Panc1 (cell line): ENCODE measurements around the gene DTNB. TPM values are rescaled to one million over a fixed set of nuclear protein-coding genes. Genes with fewer than 3 reads are reported as not detected.

Source experiments
- ATAC-seq: fragments of 200-7000 bp; cut with Tn5 transposase; 2 replicates; pipeline ENCODE4 v1.9.1; 2020; ENCODE audit warnings: mild to moderate bottlenecking, moderate library complexity
- BruUV-seq: library from RNA; stranded (reverse); fragments of 400-500 nt; replicated peaks from 2 replicates; lab custom pipeline; 2021; lab: Mats Ljungman, UMichigan
- CTCF ChIA-PET: fragments of 300-600 bp; sonication (Branson Sonifier 250); formaldehyde crosslinking; loops from one replicate; lab custom pipeline; 2022; ENCODE audit warnings: antibody characterized with exemption; lab: Charles Lee
- POLR2A ChIA-PET: fragments of 300-600 bp; sonication (Branson Sonifier 250); formaldehyde crosslinking; loops from one replicate; lab custom pipeline; 2022; ENCODE audit warnings: antibody characterized with exemption; lab: Charles Lee
- DNase-seq: peaks from one replicate; pipeline ENCODE4 v3.0.0-alpha.2; 2010; ENCODE audit warnings: low read depth, low spot score
- H3K27ac ChIP-seq: 2 replicates; pipeline ENCODE4 v1.5.1; 2011; ENCODE audit warnings: mild to moderate bottlenecking, low read length, inconsistent platforms
- H3K27me3 ChIP-seq: fragments of 200-500 bp; sonication (Bioruptor generic); 2 replicates; pipeline ENCODE4 v1.6.0; 2014; ENCODE audit warnings: low read length, inconsistent platforms; ENCODE audit not compliant: control insufficient read depth, insufficient read depth
- H3K36me3 ChIP-seq: fragments of 200-500 bp; sonication (Bioruptor generic); 2 replicates; pipeline ENCODE4 v1.5.1; 2014; ENCODE audit warnings: inconsistent platforms, mild to moderate bottlenecking, low read length, moderate library complexity; ENCODE audit not compliant: control insufficient read depth, insufficient read depth
- H3K4me1 ChIP-seq: 2 replicates; pipeline ENCODE4 v1.5.1; 2011; ENCODE audit warnings: inconsistent platforms, mild to moderate bottlenecking, low read length, moderate library complexity; ENCODE audit not compliant: control insufficient read depth, insufficient read depth
- H3K4me3 ChIP-seq, 2 experiments: 2 replicates each; pipeline ENCODE4 v1.5.1; 2011 to 2012; ENCODE audit warnings: low read depth in 2 of 2, low read length in 2 of 2, mild to moderate bottlenecking in 2 of 2, inconsistent platforms in 1 of 2, moderate library complexity in 1 of 2
- H3K9me3 ChIP-seq: fragments of 200-500 bp; sonication (Bioruptor generic); 2 replicates; pipeline ENCODE4 v1.5.1; 2014; ENCODE audit warnings: low read depth, mild to moderate bottlenecking, inconsistent platforms, low read length, moderate library complexity; ENCODE audit not compliant: control insufficient read depth, insufficient read depth
- CTCF ChIP-seq: fragments of 450-650 bp; IDR thresholded peaks from 2 replicates; pipeline ENCODE4 v1.5.1; 2017; ENCODE audit warnings: mild to moderate bottlenecking
- POLR2AphosphoS5 ChIP-seq: IDR thresholded peaks from 2 replicates; pipeline ENCODE4 v1.6.1; 2012; ENCODE audit warnings: mild to moderate bottlenecking, low read depth, low read length, moderate library complexity
- SIN3A ChIP-seq: IDR thresholded peaks from 2 replicates; pipeline ENCODE4 v1.6.1; 2012; ENCODE audit warnings: low read depth, mild to moderate bottlenecking, low read length, moderate library complexity, borderline replicate concordance; ENCODE audit not compliant: insufficient read depth
- TCF7L2 ChIP-seq: IDR thresholded peaks from 2 replicates; pipeline ENCODE4 v1.6.1; 2011; ENCODE audit warnings: mild to moderate bottlenecking, low read depth, low read length, inconsistent platforms
- in situ Hi-C: cut with HindIII; loops from 2 replicates; pipeline ENCODE4 v1.10.0; 2016; ENCODE audit warnings: low sequenced_read_pairs, low pct_unique_long_range_greater_than_20kb
- intact Hi-C: fragments of 100-400 bp; cut with micrococcal nuclease; formaldehyde crosslinking; loops from one replicate; pipeline ENCODE4 v1.10.0; 2022; ENCODE audit not compliant: unreplicated experiment
- total RNA-seq: library from RNA; stranded (reverse); gene quantifications from one replicate; pipeline ENCODE4 v1.2.1, GENCODE V29; 2021; ENCODE audit not compliant: unreplicated experiment
- TF ChIP-seq, protein P1 (sequence below), 2 experiments: IDR thresholded peaks; 2 replicates each; pipeline ENCODE4 v1.6.1; 2011 to 2012; ENCODE audit warnings: low read depth in 2 of 2, control low read depth in 1 of 2, low read length in 1 of 2, mild to moderate bottlenecking in 1 of 2, moderate library complexity in 1 of 2; ENCODE audit not compliant: insufficient read depth in 1 of 2

DTNB gene
- total RNA-seq, 1 experiment from 2014 or later, result 37.8 TPM

GRCh38 chr2:25411753-25412152, 261.6 kb downstream of the DTNB start:
- BruUV-seq, result no TSS peak
- Histone ChIP-seq H3K4me3 (no peak overlapping the region), H3K9me3 (no peaks in the 10 kb centered on the region), H3K4me1 (no peaks in the 10 kb centered on the region), H3K36me3 (no peaks in the 10 kb centered on the region), H3K27me3 (no peaks in the 10 kb centered on the region), H3K27ac (no peak overlapping the region)
- intact Hi-C loops, result no loop called here
- POLR2A ChIA-PET, result no interaction called here
- CTCF ChIA-PET, result no interaction called here
- TF ChIP-seq POLR2AphosphoS5 (no peak), SIN3A (no peak), TCF7L2 (no peak), CTCF (no peak)
- TF ChIP-seq, protein P1, sequence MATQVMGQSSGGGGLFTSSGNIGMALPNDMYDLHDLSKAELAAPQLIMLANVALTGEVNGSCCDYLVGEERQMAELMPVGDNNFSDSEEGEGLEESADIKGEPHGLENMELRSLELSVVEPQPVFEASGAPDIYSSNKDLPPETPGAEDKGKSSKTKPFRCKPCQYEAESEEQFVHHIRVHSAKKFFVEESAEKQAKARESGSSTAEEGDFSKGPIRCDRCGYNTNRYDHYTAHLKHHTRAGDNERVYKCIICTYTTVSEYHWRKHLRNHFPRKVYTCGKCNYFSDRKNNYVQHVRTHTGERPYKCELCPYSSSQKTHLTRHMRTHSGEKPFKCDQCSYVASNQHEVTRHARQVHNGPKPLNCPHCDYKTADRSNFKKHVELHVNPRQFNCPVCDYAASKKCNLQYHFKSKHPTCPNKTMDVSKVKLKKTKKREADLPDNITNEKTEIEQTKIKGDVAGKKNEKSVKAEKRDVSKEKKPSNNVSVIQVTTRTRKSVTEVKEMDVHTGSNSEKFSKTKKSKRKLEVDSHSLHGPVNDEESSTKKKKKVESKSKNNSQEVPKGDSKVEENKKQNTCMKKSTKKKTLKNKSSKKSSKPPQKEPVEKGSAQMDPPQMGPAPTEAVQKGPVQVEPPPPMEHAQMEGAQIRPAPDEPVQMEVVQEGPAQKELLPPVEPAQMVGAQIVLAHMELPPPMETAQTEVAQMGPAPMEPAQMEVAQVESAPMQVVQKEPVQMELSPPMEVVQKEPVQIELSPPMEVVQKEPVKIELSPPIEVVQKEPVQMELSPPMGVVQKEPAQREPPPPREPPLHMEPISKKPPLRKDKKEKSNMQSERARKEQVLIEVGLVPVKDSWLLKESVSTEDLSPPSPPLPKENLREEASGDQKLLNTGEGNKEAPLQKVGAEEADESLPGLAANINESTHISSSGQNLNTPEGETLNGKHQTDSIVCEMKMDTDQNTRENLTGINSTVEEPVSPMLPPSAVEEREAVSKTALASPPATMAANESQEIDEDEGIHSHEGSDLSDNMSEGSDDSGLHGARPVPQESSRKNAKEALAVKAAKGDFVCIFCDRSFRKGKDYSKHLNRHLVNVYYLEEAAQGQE (IDR thresholded peaks at IDR 0.05; ENCODE audit: insufficient read depth in 1 of 2, low read depth in 2 of 2, low read length in 1 of 2), result no peak
- ATAC-seq (no peak), DNase-seq (no peak)
- in situ Hi-C loops, result no loop called here

DNA sequence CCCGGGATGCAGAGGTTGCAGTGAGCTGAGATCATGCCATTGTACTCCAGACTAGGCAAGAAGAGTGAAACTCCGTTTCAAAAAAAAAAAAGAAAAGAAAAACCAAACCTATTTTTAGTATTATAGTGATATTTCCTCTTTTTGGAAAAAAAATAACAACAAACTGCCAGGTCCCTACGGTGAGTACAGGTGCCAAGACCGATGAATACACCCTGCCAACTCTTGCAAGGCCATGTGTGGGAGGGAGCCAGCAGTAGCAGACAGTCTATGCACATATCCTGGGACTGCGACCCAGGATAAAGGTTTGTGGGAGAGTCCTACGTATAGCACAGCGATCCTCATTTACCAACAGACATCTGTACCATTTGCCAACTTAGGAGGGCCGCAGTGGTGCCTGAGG, 262.1 kb downstream of the DTNB start:
- CTCF ChIA-PET, result no interaction called here
- Histone ChIP-seq H3K9me3 (no peaks in the 10 kb centered on the region), H3K27me3 (no peaks in the 10 kb centered on the region), H3K27ac (no peak overlapping the region), H3K4me1 (no peaks in the 10 kb centered on the region), H3K36me3 (no peaks in the 10 kb centered on the region), H3K4me3 (no peak overlapping the region)
- POLR2A ChIA-PET, result no interaction called here
- no TSS peak for BruUV-seq
- DNase-seq (no peak), ATAC-seq (no peak)
- TF ChIP-seq SIN3A (no peak), TCF7L2 (no peak), POLR2AphosphoS5 (no peak), CTCF (no peak)
- TF ChIP-seq, protein P1 (IDR thresholded peaks at IDR 0.05; ENCODE audit: insufficient read depth in 1 of 2, low read depth in 2 of 2, low read length in 1 of 2), result no peak
- intact Hi-C loops, result no loop called here
- in situ Hi-C loops, result no loop called here
